Measurements from ENCODE around the gene RPS24. TPM values are rescaled to one million over a fixed set of nuclear protein-coding genes. Genes with fewer than 3 reads are reported as not detected.
"Not testable (repeated sequence)": the region's sequence is repeated elsewhere in the genome, so short reads cannot be mapped to it uniquely, and the experiment has no call there.

RPS24 gene
- polyA plus RNA-seq (ENCODE audit: insufficient read length in 10 of 10): 1,000 to 10,000 TPM; 3,117 to 4,371 (median 3,812) TPM
- long read RNA-seq, donor 1, transcript RPS24-219 (6 exons, 684 nt): major isoform, 752 of 3,793 reads
- long read RNA-seq, donor 1, transcript RPS24-210 (4 exons, 1,008 nt): minor isoform, 82 of 3,793 reads
- long read RNA-seq, donor 1, transcript RPS24-211 (1 exons, 2,146 nt): minor isoform, 371 of 3,793 reads
- long read RNA-seq, donor 1, transcript RPS24-207 (3 exons, 1,104 nt): minor isoform, 105 of 3,793 reads
- long read RNA-seq, donor 1, partial matches to known transcripts: 751 of 3,793 reads
- long read RNA-seq, donor 1, other reads (novel, unspliced or antisense): 1,686 of 3,793 reads
- long read RNA-seq, donor 2, transcript RPS24-219 (6 exons, 684 nt): major isoform, 601 of 3,383 reads
- long read RNA-seq, donor 2, transcript RPS24-210 (4 exons, 1,008 nt): minor isoform, 126 of 3,383 reads
- long read RNA-seq, donor 2, transcript RPS24-207 (3 exons, 1,104 nt): minor isoform, 154 of 3,383 reads
- long read RNA-seq, donor 2, transcript RPS24-211 (1 exons, 2,146 nt): minor isoform, 309 of 3,383 reads
- long read RNA-seq, donor 2, partial matches to known transcripts: 744 of 3,383 reads
- long read RNA-seq, donor 2, other reads (novel, unspliced or antisense): 1,417 of 3,383 reads
- long read RNA-seq, donor 3, partial matches to known transcripts: 0 of 5 reads
- long read RNA-seq, donor 3, other reads (novel, unspliced or antisense): 0 of 5 reads
- long read RNA-seq, donor 4, transcript RPS24-210 (4 exons, 1,008 nt): minor isoform, 89 of 2,975 reads
- long read RNA-seq, donor 4, transcript RPS24-207 (3 exons, 1,104 nt): minor isoform, 136 of 2,975 reads
- long read RNA-seq, donor 4, transcript RPS24-219 (6 exons, 684 nt): major isoform, 631 of 2,975 reads
- long read RNA-seq, donor 4, transcript RPS24-211 (1 exons, 2,146 nt): minor isoform, 284 of 2,975 reads
- long read RNA-seq, donor 4, partial matches to known transcripts: 545 of 2,975 reads
- long read RNA-seq, donor 4, other reads (novel, unspliced or antisense): 1,254 of 2,975 reads
- long read RNA-seq, donor 5, transcript RPS24-207 (3 exons, 1,104 nt): minor isoform, 92 of 3,491 reads
- long read RNA-seq, donor 5, transcript RPS24-211 (1 exons, 2,146 nt): minor isoform, 326 of 3,491 reads
- long read RNA-seq, donor 5, transcript RPS24-210 (4 exons, 1,008 nt): minor isoform, 73 of 3,491 reads
- long read RNA-seq, donor 5, transcript RPS24-219 (6 exons, 684 nt): major isoform, 666 of 3,491 reads
- long read RNA-seq, donor 5, partial matches to known transcripts: 1,025 of 3,491 reads
- long read RNA-seq, donor 5, other reads (novel, unspliced or antisense): 1,252 of 3,491 reads
- long read RNA-seq, donor 6, transcript RPS24-211 (1 exons, 2,146 nt): minor isoform, 287 of 4,177 reads
- long read RNA-seq, donor 6, transcript RPS24-219 (6 exons, 684 nt): major isoform, 928 of 4,177 reads
- long read RNA-seq, donor 6, transcript RPS24-210 (4 exons, 1,008 nt): minor isoform, 115 of 4,177 reads
- long read RNA-seq, donor 6, transcript RPS24-207 (3 exons, 1,104 nt): minor isoform, 118 of 4,177 reads
- long read RNA-seq, donor 6, partial matches to known transcripts: 918 of 4,177 reads
- long read RNA-seq, donor 6, other reads (novel, unspliced or antisense): 1,752 of 4,177 reads
- long read RNA-seq, donor 7, transcript RPS24-211 (1 exons, 2,146 nt): minor isoform, 243 of 2,161 reads
- long read RNA-seq, donor 7, transcript RPS24-219 (6 exons, 684 nt): major isoform, 504 of 2,161 reads
- long read RNA-seq, donor 7, transcript RPS24-210 (4 exons, 1,008 nt): minor isoform, 61 of 2,161 reads
- long read RNA-seq, donor 7, transcript RPS24-207 (3 exons, 1,104 nt): minor isoform, 96 of 2,161 reads
- long read RNA-seq, donor 7, partial matches to known transcripts: 411 of 2,161 reads
- long read RNA-seq, donor 7, other reads (novel, unspliced or antisense): 819 of 2,161 reads
- long read RNA-seq, donor 8, transcript RPS24-207 (3 exons, 1,104 nt): minor isoform, 133 of 3,523 reads
- long read RNA-seq, donor 8, transcript RPS24-210 (4 exons, 1,008 nt): minor isoform, 87 of 3,523 reads
- long read RNA-seq, donor 8, transcript RPS24-211 (1 exons, 2,146 nt): minor isoform, 358 of 3,523 reads
- long read RNA-seq, donor 8, transcript RPS24-219 (6 exons, 684 nt): major isoform, 1,051 of 3,523 reads
- long read RNA-seq, donor 8, partial matches to known transcripts: 840 of 3,523 reads
- long read RNA-seq, donor 8, other reads (novel, unspliced or antisense): 983 of 3,523 reads
- long read RNA-seq, donor 9, transcript RPS24-219 (6 exons, 684 nt): major isoform, 69 of 314 reads
- long read RNA-seq, donor 9, transcript RPS24-211 (1 exons, 2,146 nt): minor isoform, 15 of 314 reads
- long read RNA-seq, donor 9, transcript RPS24-210 (4 exons, 1,008 nt): minor isoform, 15 of 314 reads
- long read RNA-seq, donor 9, transcript RPS24-207 (3 exons, 1,104 nt): minor isoform, 5 of 314 reads
- long read RNA-seq, donor 9, partial matches to known transcripts: 79 of 314 reads
- long read RNA-seq, donor 9, other reads (novel, unspliced or antisense): 125 of 314 reads

DNA sequence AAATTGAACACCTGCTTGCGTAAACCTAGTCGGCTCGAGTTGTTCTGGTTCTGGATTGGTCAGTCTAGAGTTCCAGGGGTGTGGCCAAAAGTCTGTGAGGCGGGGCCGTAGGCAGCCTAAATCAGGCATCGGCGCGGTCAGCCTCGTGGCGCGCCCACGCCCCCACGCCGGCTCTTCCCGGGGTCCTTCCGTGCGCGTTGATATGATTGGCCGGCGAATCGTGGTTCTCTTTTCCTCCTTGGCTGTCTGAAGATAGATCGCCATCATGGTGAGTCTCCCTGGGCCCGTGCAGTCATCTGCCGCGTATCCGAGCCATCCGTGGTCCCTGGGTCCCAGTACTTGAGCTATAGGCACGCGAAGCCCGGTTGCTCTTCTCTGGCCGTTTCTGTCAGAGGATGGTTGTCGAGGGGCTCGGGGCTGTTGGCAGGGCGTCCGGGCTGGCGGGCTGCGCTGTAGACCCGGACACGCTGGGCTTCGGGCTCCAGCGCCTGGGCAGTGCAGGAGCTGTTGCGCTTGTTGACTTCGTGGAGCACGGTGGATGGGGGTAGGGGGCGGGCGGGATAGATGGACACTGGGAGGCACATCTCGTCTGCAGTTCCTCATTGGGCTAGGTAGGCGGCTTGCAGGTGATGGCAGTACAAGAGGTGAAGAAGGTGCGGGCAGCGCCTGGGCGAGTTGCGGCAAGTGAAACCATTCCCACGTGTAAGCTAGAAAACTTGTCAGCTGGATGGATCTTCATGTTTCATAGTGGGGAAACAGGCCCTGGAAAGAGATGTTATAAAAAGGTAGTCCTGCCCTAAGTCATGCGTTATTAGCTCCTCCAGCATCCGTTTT lies at the start of gene RPS24:
Gene RPS24 (plus strand): TSS at position 227 of the 834 bp plus-strand sequence. CDS start 39 bp downstream, at position 266.
- DNase-seq: peak; percentile 98 to 99 (median 98)

DNA sequence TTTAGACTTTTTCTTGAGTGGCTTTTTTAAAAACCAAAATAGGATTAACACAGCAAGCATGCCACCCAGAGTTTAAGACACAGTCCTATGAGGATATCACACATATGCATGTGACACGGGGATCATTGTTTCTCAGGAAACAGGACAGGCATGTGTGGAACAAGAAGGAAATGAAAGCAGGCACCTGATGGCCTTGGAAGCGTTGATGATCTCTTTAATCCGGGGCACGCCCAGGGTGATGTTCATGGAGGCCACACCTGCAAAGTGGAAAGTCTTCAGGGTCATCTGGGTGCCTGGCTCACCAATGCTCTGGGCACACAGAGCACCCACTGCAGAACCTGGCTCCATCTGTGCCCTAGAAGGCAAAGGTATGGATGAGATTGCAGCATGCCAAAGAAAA lies 48.7 kb upstream of the RPS24 start:
- no peak for DNase-seq

DNA sequence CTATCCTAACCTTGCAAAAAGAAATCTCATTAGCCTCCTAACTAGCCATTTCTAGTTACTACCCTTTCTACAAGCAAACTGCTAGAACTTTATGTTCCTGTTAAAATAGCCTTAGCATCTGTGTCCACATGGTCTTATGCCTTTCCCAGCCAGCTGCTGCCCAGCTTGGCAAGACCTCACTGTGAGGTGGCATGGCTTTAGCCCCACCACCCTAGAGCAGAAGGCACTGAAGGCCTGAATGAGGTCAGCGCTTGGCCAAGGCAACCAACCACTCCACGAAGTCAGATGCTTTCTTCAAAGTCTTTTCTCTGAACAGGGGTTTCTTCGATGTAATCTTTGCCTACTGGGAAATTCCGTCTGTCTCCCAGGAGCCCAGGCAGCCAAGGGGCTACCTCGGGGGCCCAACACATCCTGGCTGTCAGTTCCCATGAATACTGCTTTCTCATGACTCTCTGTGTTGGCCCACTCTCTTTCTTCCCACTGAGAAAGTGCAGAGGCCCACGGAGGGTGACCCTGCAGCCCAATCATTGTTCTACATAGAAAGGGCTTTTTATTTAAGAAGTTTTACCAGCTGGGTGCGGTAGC lies 45.9 kb upstream of the RPS24 start:
- no peak for DNase-seq

DNA sequence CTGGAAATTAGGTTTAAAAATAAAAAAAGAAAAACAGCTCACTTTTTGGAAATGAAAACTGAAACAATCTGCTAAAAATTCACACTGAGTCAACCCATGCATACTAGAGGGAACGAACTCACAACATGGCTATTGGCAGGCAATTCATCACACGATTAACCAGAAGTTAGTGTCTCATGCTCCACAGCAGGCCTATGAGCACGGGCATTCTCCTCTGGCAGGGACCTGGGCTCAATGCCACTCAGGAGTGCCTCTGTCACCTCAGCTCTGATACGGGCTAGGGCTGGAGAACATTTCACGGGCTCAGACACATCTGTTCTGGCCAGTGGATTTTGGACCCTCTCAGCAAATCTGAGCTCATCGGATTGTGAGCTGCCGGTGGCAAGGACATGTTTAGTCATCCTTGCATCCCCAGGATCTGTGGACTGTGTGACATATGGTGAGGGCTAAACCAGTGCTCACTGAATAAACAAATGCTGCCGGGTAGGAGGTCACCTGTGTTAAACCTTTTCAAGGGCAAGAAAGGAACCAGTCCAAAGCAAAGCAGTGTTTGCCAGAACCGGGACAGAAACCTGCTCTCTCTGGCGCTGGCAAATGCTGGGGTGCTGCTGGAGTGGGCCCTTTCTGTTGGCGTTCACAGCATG lies 44.5 kb upstream of the RPS24 start:
- DNase-seq: no peak

DNA sequence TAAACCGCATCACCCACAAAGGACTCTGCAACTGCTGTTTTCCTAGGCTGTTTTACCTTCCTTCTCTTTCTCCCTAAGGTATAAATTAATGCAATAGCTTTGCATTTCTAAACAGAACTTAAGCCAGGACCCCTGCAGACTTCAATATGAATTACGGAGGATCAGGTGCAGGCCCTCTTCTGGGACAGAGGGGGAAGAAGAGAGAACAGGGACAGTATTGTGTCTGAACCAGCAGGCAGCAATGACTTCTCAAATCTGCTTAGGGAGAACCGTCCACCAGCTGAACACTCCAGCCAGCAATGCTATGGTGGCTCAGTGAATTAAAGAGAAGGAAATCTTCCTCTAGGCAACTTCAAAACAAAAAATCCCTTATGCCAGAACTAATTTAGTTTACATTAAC lies 40.0 kb upstream of the RPS24 start:
- no peak for DNase-seq

DNA sequence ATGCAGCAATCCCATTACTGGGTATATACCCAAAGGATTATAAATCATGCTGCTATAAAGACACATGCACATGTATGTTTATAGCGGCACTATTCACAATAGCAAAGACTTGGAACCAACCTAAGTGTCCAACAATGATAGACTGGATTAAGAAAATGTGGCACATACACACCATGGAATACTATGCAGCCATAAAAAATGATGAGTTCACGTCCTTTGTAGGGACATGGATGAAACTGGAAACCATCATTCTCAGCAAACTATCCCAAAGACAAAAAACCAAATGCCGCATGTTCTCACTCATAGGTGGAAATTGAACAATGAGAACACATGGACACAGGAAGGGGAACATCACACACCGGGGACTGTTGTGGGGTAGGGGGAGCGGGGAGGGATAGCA lies 34.9 kb upstream of the RPS24 start:
- not testable (repeated sequence) for DNase-seq

DNA sequence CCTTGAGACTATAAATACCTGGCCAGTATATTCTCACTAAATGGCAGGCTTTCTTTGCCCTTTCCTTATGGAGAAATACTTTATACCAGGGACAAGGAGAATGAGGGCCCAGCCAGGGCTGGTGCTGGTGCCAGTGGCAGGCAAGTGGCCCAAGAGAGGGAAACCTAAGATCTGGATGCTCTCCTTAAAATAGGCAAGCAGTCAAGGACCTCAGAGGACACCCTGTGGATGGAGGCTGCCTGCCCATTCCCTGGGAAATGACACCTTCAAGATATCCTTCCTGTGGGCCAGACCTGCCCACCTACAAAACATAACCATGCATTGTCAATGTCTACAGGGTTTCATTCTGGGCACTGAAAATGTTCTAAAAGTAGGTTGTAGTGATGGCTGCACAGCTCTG lies 33.5 kb upstream of the RPS24 start:
- no peak for DNase-seq

DNA sequence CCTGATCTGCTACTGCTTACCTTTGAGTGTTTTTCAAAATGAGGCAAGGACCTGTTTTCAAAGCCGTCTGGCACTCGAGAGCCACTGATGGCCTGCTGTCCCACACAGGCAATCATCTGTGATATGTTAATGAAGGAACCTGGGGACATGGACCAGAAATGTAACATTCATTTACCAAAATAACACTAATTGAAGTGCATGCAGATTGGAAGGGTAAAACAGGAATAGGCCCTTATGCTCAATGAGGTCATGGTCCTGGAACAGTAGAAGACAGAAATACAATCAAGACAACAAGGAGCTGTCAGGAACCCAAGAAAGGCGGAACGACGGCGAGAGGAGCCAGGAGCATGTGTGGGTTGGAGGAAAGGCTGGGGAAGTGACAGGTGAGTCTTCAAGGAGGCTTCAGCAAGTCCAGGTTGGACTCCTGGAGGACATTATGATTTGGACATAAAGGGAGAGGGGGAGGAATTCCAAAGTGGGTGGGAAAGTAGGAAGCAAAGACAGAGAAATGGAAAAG lies 32.6 kb upstream of the RPS24 start:
- no peak for DNase-seq

DNA sequence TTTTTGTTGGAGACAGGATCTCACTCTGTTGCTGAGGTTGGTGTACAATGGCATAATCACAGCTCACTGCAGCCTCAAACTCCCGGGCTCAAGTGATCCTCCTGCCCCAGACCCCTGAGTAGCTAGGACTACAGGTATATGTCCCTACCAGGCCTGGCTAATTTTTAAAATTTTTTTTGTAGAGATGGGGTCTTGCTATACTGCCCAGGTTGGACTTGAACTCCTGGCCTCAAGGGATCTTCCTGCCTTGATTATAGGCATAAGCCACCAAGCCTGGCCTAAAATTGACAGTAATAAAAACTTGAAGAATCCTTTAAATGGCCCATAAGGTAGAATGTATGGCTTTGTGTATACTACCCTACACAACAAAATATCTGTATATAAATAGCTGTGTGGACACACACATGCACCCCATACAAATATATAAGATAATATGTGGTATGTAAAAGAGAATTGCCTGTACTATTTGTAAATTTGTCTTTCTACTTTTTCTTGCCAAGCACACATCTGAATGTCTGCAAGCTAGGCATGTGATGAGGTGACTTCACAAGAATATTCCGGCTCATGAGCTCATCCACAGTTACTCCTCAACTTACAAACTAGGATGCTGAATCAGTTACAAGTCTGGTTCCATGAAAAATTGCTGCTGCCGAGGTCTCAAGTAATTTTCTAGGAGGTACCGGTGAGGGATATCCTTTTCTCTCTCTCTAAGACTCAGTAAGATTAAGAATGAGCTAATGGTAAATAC lies 30.9 kb upstream of the RPS24 start:
- no peak for DNase-seq

DNA sequence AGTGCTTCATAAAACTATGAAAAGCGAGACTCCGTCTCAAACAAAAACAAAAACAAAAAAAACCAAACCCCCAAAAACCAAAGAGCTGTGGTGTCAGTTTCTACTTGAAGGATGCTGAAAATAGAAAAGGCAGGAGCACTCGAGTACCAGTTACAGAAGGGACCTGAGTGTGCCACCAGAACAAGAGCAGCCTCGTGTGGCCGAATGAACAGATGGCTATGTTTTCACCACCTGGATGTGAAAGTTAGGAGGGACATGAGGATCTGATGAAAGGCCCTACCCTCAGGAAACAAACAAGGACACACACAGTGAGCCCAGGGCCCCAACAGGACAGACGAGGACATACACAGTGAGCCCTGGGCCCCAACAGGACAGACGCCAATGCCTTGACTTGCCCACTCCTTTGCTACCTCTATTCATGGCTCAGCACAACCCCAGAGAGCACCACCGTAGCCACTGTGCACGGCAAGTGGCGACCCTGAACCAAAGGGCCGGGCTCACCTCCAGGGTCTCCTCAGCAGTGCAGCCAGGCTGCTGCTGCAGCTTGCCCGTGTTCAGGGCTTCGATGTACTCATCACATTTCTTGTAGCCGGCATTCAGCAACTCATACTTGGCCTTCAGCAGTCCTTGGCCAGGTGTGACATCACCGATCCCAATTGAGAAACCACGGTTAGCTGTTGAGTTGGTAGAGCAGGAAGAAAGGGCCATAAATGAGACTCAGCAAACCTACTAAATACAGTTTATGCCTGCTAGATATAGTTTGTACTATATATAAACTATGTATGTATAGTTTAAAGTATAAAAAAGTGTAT lies 29.2 kb upstream of the RPS24 start:
- DNase-seq: no peak

DNA sequence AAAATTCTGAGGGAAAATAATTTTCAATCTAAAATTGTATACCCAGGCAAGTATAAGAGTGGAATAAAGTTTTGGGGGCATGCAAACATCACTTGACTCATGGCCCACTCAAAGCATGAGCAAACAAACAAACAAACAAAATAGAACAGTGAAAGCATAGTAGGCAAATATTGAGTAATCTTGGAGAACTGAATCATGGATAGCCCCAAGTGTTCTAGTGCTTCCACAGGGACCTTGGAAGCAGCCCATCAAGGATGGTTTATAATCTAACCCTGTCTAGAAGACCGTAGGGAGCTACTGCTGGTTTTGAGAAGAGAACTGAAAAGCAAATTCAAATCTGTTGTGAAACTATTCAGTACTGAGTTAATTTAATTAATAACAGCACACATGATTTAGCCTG lies 26.5 kb upstream of the RPS24 start:
- DNase-seq: no peak

DNA sequence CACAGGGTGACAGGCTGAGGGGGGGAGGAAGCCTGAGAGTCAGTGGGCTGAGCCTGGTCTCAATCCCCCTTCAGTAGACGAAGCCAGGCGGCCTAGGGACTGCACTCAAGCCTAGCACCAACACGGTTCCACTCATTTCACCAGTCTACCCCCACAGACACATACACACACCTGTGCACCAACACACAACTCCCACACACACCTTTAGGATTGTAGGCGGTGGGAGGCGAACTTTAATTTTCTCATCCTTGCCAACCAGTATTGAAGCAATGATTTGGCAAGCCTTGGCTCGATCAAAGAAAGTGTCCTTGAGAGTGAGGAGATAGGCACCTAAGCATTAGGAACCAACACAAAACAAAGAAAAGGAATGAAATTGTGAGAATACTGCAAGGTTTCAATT lies 24.0 kb upstream of the RPS24 start:
- no peak for DNase-seq

DNA sequence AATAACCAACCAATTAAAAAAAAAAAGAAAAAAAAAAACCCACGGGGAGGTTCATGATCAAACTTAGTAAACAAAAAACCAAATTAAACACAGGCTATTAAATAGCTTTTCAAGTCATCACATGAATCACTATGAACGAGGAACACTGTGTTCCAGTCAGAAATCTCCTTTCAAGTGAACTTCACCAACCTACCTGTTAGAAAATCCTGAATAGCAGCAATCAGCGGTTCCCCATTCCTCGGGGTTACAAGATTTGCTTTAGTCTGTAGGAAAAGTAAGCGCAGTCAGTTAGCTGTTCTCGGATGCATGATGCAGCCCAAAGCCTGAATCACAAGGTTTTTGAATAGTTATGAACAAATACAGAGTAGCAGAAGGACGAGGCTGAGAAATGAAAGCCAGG lies 23.4 kb upstream of the RPS24 start:
- DNase-seq: no peak

DNA sequence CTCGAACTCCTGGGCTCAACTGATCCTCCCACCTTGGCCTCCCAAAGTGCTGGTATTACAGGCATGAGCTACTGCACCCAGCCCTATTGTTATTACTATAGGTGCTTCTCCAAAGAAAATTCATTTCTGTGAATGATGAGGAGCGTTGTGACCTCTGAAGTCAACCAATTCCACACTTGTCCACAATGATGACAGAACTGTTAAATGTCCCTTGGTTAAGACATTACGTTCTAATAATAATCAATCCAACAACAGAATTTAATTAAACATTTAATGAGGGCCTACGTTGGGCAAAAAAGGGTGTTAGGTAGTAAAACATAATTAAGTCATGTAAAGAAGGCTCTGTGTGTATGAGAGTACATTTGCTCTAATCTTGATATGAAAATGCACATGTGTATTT lies 22.6 kb upstream of the RPS24 start:
- no peak for DNase-seq

DNA sequence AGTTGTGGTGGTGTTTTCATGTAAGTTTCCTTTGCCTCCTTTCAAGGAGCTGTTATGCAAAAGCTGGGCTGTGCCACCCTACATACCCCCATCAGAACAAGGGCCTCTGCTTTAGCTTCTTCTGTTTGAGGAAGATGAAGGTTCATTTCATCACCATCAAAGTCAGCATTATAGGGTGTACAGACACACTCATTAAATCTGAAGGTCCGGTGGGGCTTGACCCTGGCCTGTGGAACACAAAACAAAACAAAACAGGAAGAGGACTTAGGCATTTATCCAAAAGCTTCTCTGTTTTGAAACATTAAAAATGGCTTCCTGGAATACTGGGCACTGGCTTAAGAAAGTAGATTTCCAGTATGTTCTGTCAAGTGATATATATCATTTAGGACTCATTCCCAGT lies 20.1 kb upstream of the RPS24 start:
- DNase-seq: no peak

All from muscle of back (tissue), 13 donors.